LoVo (cell line): ENCODE data around the gene RGS6.

Experiments
- DNase-seq: peaks from one replicate; pipeline ENCODE4 v3.0.0-alpha.2; 2016; ENCODE audit warnings: low spot score

RGS6 gene

DNA sequence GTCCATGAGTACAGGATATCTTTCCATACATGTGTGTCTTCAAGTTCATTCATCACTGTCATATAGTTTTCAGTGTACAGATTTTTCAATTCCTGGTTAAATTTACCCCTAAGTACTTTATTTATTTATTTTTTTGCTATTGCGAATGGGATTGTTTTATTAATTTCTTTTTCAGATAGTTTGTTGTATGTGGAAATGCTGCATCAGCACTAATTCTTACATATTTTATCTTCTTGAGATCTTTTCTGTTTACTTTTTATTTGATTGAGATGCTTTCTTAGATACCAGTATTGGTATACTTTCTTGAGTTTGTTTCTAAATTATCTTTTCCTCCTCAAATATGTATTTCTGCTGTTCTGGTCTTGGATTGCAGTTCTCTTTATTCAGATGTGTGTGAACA, 148.9 kb downstream of the RGS6 start:
- no peak for DNase-seq

DNA sequence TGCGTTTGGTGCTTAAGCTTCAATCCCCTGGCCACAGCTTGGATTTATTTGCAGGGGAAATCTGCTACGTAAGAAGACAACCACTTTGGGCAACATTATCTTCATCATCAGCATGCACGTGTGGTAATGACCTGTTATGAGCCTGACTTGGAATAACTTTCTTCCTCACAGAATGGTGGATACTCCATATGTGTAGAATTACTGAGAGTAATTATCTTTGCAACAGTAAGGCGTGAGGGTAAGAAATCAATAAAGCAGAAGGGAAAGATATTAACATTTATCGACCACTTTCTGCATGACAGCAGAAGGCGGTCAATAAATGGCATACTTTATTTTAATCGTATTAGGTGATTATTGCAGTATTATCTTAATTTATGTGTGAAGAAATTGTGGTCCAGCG, 152.7 kb downstream of the RGS6 start:
- no peak for DNase-seq

DNA sequence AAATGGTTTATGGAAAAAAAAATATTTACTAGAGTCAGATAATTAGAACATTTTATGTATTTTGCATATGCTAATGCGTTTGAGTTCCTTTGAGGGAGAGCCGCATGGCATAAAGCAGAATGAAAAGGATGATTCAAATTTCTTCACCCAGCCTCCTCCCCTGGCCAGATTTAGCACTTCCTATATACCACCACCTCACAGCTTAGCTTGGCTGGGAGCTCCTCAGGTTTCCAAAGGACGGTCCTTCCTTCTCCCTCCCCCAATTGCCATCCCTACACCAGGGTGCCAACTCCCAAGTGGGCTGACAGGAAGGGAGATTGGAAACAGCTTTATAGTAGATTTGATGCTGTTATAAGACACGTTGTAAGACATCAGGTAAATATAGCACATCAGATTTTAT, 157.4 kb downstream of the RGS6 start:
- DNase-seq: no peak

DNA sequence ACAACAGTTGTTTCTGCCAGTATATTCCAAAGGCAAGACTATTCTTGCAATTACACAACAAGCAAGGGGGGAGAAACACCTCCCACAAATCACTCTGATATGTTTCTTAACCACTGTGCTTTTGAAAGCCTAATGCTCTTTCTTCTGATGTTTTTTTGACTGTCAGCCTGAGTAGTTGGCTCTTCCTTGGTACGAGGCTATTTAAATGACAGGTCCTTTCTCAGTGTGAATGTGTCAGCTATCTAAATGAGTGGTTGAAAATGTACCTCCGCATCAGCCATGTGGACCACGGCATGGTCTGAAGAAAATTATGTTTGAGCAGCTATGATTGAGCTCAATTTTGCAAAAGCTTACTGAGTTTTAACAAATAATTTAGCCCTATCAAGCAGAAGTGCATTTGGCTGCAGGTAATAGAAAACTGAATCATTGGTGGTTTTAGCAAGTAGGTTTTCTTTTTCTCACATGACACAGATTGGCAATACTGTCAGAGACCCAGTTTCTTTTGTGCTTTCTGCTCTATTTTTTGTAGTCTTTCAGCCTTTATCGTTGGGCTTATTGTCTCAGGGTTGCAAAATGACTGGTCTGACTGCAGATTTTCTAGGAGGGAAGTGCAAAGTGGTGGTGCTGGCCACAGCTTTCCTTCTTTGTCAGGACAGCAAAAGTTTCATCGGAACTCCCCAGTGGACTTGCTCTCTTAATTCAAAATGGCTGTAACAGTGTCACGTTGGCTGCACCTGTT, 162.8 kb downstream of the RGS6 start:
- no peak for DNase-seq

DNA sequence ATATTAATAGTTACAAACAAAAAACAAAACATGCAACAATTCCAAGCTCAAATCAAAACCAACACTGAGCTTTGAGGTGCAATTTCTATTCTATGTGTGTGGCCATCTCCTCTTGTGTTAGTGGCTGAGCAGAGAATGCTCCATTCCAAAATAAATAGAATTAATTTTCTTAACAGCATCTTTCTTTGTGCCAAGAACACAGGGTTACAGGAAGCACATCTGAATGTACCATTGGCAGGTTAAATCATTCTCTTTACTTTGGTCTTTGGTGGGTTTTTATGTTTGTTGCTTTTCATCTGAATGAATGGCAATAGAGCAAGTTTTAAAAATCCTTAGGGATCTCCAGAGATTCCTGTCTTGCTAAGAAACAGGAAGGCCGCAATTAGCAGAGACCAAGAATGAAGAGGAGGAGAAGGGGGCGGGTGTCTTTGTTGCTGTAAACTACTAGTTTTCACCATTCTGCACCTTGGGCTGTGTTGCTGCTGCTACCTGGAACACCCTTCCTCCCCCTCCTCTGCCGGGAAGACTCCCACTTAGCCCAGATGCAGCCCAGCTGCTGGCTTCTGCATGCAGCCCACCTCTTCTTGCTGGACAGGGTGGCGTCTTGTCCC, 165.0 kb downstream of the RGS6 start:
- DNase-seq: no peak

DNA sequence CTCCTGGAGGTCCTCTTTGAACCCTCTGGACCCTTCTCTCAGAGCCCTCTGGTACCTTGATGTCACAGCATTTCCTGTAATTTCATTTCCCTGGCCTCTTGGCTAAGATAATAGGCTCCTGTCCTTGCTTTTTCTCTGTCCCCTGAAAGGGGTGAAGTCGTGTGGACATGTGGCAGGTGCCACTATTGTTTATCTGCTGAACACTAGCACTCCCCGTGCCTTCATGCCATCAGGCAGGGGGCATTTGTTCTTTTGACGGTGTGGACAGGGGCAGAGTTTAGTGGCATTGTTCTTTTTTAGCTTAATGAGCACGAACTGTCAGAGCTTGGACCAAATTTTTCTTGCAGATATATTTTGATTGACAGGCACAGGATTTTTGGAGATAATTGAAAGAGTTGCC, 166.0 kb downstream of the RGS6 start:
- DNase-seq: no peak

DNA sequence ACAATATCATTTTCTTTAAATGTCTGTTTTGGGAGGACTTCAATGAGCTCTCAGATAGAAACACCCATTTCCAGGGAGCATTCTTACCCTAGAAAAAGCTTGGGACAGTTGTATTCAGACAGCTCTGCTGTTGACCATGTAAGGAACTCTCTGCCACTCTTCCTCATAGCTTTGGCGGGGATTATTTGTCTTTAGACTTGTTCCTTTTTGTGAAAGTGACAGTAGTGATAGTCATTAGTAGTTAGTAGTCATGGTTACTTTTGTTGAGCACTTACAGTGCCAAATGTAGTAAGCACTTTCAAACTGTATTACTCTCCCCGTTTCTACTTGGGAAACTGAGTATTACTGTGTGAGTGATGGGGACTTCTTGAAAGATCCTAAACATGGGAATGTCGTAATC, 167.3 kb downstream of the RGS6 start:
- no peak for DNase-seq

DNA sequence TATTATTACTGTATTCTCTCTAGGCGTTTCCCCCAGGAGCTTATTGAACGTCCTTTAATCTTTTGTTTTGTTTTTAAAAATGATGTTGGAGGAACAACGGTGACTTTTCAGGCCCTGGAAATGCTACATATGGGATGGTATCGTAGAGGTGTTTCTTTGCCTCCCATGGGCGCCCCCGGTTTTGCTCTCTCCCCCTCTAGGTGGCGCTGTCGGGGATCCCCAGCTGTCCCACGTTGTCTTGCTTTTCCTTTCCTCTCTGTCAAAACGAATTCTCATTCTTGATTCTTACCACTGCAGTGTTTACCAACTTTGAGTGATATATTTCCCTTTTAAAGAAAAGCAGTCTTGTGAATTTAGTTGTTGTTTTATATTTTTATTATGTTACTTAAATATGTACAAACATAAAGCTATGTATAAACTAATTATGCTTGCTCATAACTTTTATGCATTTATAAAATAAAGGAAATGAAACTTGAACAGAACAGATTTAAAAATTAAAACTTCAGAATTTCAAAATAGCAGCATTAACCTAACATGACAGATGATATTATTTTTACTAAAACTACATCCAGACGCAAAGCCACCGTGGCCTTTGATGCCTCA, 171.9 kb downstream of the RGS6 start:
- DNase-seq: no peak

DNA sequence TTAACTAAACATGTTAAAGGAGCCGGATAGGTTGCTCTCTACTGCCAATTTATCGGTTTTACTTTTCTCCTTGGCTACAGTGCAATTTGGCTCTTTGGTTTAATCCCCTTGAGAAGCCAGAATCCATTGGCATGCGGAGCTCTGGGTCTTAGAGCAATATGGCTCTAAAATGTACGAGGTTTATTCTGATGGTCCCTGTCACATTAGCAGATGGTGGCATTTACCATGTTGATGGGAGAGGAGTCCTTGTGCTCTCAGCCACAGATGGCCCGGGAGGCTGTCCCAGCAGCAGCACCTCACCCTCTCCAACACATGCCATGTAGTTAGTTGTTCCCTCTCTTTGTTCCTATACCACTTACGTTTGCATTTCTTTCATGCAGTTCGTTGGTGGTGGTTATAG, 179.7 kb downstream of the RGS6 start:
- DNase-seq: no peak

DNA sequence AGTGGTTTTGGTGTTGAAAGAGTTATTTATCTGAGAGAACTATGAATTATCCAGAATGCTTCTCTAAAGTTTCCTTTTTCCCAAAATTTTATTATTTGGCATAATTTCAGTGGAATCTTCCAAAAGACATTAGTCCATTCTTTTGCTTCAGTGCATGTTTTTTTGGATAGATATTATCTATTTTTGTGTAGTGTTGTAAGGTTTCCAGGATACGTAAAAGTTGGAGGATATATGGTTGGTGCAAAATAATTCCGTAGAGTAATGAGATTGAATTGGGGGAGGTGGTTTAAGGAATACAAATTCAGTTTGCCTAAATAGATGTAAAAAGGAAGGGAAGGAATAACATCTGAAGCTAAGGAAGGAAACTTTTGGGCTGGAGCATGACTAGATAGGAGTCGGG, 186.6 kb downstream of the RGS6 start:
- DNase-seq: no peak

DNA sequence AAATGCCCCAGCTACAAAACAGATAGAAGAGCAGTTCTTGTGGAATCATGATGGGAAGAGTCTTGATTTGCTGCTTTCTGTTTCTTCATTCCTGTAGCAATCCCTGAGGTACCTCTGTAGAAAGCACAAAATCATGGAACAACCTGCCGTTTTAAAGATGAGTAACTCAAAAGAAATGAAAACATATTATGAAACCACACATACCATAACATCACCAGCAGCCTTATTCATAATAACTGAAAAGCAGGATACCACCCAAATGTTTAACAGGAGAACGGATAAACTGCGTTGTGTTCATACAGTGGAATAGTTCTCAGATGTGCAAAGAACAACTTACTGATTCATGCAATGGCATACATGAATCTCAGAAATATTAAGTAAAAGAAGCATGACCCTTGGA, 188.1 kb downstream of the RGS6 start:
- no peak for DNase-seq

DNA sequence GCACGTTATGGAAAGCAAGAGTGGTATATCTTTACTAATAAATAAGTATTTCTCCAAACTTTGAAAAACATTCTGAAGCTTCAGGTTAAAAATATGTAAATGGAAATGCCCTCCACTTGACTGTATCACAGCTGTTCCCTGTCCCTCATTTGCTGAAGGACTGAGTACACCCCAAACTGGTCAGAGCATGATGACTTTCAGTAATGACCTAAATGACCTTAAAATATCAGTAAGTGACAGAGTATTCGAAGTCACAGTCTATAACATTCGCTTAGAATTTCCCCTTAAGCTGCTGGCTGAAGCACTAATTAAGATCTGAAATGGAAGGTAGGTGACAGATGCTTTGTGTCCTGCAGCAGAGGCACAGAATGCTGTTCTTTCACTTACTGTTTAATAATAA, 191.5 kb downstream of the RGS6 start:
- DNase-seq: no peak

DNA sequence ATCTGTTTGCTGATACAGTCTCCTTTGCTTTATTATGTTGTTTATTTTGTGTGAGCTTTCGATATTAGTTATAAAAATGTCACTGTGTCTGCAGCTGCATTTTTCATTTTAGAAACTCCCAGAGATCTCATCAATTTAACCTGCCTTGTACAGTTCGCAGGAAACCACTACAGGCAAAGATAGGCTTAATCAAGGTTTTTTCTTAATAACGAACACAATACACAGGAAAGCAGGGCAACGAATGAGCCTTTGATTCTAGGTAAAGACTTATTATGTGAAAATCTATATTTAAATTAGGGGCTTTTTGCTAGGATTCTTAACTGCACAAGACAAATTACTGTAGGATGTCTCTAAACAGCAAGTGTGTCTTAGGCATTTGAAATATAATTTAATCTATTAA, 191.9 kb downstream of the RGS6 start:
- no peak for DNase-seq

DNA sequence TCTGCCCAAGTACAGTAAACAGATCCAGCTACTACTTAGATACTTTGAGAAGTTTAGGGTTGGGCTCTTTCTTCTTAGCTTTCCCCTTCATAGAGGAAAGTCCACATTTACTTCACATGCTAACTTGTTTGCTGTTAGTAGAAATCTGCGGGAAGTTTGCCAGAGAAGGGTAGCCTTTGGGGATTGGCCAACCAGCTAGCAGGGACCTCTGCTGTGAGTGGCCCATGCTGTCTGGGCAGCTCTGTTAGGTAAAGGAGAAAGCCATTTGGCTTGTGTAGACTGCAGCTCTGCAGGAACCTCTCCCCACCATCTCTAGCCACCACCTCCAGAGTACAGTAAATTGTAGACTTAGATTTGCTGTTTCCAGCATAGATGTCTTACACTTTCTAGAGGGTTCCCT, 193.9 kb downstream of the RGS6 start:
- no peak for DNase-seq

DNA sequence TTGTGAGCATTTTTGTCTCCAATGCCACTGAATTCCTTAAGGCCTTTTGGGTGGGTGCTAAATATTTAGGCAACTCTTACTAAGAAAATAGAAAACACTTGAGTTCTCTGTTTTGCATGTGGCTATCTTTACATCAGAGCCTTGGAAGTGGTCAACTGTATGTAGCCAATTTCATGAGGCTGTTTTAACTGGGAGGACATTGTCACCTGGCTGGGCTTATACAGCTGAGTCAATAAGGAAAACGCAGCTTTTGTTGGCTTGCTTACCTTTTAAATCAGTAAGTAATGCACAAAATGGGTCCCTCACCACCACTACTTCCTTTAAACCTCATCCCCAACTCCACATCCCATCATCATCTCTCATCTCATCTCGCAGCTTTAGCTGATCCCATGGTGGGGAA, 194.3 kb downstream of the RGS6 start:
- no peak for DNase-seq

DNA sequence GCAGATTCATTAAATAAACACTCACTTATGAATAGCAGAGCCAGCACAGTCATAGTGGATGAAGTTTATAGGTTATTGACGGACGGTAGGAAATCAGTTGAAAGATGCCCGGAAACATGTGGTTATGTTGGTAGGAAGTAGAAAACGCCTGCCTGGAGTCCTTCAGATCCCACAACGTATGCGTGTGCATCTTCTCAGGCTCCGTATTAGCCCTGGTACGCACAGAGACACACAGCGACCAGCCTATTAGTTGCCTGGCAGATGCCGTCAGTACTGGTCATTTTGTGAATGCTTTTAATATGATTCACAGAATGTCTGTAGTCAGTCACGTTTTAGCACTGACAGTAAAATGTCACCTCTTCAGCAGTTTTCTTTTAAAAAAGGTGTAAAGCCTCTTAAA, 196.4 kb downstream of the RGS6 start:
- no peak for DNase-seq

DNA sequence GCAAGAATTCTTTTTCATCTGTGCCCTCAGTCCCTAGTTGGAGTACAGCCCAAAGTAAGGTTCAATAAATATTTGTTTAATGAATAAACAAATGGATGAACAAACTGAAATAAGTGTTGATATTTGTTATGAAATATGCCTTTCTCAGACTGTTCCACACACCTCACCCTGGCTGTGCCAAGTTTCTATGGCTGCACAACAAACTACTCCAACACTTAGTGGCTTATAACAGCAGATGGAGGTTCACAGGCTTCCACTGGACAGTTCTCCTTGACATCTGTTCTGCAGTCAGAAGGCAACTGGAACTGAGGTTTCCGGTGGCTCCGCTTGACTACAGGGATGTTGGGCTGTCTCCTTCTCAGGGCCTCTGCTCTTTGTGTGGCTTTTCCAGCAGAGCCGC, 197.1 kb downstream of the RGS6 start:
- no peak for DNase-seq

DNA sequence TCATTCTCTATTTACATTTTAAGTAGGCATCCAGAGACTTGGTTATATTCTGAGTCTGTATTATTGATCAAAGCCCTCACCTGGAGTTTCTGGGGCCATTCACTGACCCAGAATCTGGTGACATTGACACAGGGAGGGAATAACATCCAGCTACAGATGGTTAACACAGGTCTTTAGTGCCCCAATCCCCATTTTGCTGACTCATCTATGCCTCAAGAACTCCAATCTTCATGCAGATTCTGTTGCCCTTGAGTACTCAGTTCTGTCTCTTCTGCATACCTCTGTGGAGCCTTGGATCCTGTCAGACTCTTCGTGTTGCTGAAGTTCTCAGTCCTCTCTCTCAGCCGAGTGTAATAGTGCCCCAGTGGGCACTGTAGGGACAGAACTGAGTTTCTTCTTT, 208.9 kb downstream of the RGS6 start:
- DNase-seq: no peak

DNA sequence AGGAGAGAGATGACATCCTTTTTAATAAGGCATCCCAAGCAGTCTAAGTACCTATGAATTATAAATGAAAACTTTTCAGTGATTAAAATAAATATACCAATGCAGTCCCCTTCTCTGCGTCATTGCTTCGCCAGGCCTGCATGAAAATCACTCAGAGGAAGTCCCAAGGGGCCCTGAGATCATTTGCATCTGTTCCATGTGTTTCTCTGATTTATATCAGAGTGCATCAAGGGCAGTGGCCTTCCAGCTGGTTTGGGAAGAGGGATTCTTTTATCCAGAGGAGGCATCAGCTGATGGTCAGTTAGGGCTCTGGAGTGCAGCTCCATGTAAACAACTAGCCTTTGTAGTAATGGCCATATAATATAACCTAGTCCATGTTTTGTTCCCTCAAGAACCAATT, 210.1 kb downstream of the RGS6 start:
- no peak for DNase-seq

DNA sequence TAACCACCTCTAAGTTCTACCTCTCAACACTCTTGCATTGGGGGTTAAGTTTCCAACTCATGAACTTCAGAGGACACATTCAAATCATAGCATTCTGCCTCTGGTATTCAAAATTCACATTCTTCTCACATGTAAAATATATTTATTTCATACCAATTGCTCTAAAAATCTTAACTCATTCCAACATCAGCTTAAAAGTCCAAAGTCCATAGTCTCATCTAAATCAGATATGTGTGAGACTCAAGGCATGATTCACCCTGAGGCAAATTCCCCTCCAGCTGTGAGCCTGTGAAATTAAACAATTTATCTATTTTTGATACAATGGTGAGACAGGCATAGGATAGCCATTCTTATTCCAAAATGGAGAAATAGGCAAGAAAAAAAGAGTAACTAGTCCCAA, 214.0 kb downstream of the RGS6 start:
- no peak for DNase-seq

DNA sequence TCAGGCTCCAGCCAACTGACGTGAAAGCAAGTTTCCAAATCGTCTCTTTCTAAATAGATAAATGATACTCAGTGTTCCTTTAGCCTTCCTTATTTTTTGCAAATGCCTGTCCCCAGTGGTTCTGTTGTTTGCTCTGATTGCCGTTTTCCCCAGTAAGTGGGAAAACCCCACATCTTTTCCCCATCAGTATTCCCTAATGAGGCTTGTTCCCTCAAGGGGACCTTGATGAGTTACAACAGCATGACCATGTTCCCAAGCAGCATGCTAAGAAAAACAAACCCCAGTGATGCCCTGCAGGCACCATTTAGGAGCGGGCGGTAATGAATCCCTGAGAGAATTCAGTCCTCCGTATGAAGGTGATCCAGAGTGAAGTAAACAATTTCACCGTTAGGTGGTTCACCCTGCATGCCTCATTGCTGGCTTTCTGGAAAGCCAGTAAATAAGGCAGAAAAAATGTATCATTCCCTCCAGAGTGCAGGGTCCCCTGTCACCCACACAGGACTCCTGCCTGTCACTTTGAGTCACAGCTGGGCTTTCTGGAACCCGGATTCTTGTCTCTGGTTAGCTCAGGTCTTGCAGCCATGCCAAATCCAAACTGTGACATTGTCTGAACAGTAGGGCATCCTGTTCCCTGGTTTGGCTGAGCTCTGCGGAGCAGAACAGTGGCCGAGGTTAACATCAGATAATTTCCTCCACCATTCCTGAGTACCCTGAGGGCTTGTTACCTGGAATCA, 222.6 kb downstream of the RGS6 start:
- DNase-seq: no peak

DNA sequence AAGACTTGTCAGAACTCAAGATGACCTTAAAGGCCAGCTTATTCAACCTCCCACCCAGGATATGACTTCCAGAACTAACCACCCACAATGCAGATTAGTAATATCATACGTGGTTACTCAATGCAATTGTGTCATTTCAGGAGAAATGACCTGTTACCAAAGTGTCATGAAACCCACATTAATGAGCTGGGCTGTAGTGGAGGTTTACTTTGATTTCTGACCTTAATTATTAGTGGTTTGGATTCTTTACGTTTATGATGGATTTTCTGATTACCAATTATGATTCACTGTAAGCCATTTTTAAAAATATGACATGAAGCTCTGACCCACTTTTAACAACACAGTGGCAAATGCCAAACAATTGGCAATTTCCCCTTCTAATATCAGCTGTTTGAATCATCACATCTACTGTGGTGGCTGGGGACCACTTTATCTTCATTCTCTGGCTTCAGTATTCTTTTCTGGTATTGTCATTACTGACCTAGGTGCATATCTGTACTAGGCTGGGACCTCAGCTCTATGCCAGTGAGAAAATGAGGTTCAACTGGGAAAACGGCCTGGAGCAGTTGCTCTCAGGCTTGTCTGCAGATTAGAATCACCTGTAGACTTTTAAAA, 223.3 kb downstream of the RGS6 start:
- no peak for DNase-seq
